Hepatocyte (in vitro differentiated cells): Measurements from ENCODE around the gene TNK2. TPM values are rescaled to one million over a fixed set of nuclear protein-coding genes. Genes with fewer than 3 reads are reported as not detected.

Experiments used
- DNase-seq: peaks from one replicate; pipeline ENCODE4 v3.0.0-alpha.2; 2016; ENCODE audit warnings: low spot score
- H2AFZ ChIP-seq: fragments of 200-600 bp; sonication (generic); 2 replicates; pipeline ENCODE4 v1.6.0; 2016; ENCODE audit warnings: antibody characterized with exemption, mild to moderate bottlenecking
- H3K27ac ChIP-seq: fragments of 200-600 bp; sonication (generic); 2 replicates; pipeline ENCODE4 v1.5.1; 2016; ENCODE audit warnings: mild to moderate bottlenecking
- H3K27me3 ChIP-seq: fragments of 200-600 bp; sonication (generic); 2 replicates; pipeline ENCODE4 v1.6.1; 2016
- H3K36me3 ChIP-seq: fragments of 200-600 bp; sonication (generic); replicated peaks from 2 replicates; pipeline ENCODE4 v1.5.1; 2016; ENCODE audit warnings: low read depth; ENCODE audit not compliant: insufficient read depth
- H3K4me1 ChIP-seq: fragments of 200-600 bp; sonication (generic); 2 replicates; pipeline ENCODE4 v1.5.1; 2016; ENCODE audit warnings: mild to moderate bottlenecking, moderate library complexity; ENCODE audit not compliant: insufficient read depth
- H3K4me2 ChIP-seq: fragments of 200-600 bp; sonication (generic); 2 replicates; pipeline ENCODE4 v1.6.0; 2016
- H3K4me3 ChIP-seq: fragments of 200-600 bp; sonication (generic); 2 replicates; pipeline ENCODE4 v1.5.1; 2016; ENCODE audit warnings: mild to moderate bottlenecking
- H3K79me2 ChIP-seq: fragments of 200-600 bp; sonication (generic); 2 replicates; pipeline ENCODE4 v1.6.0; 2017; ENCODE audit warnings: mild to moderate bottlenecking
- H3K9me2 ChIP-seq: fragments of 200-600 bp; sonication (generic); replicated peaks from 2 replicates; pipeline ENCODE4 v1.6.0; 2017; ENCODE audit warnings: mild to moderate bottlenecking; ENCODE audit not compliant: insufficient read depth
- H3K9me3 ChIP-seq: fragments of 200-600 bp; sonication (generic); 2 replicates; pipeline ENCODE4 v1.5.1; 2016; ENCODE audit warnings: low read depth, mild to moderate bottlenecking
- H4K20me1 ChIP-seq: fragments of 200-600 bp; sonication (generic); 2 replicates; pipeline ENCODE4 v1.6.0; 2016; ENCODE audit warnings: mild to moderate bottlenecking; ENCODE audit not compliant: insufficient read depth, poor library complexity, severe bottlenecking
- CTCF ChIP-seq: fragments of 200-600 bp; sonication (generic); IDR thresholded peaks from 2 replicates; pipeline ENCODE4 v1.5.1; 2016; ENCODE audit warnings: antibody characterized with exemption, mild to moderate bottlenecking; ENCODE audit not compliant: poor library complexity
- EZH2 ChIP-seq: fragments of 200-600 bp; sonication (generic); IDR thresholded peaks from 2 replicates; pipeline ENCODE4 v1.6.1; 2016; ENCODE audit warnings: antibody characterized with exemption, mild to moderate bottlenecking, borderline replicate concordance
- EZH2phosphoT487 ChIP-seq: fragments of 200-600 bp; sonication (generic); IDR thresholded peaks from one replicate; pipeline ENCODE4 v1.6.1; 2018; ENCODE audit warnings: antibody characterized with exemption, mild to moderate bottlenecking, low read depth, moderate library complexity; ENCODE audit not compliant: unreplicated experiment, severe bottlenecking
- WGBS: methylation state at CpG from one replicate; pipeline ENCODE4 v1.1.6; 2016; ENCODE audit warnings: low lambda C conversion rate; ENCODE audit errors: missing lambda C conversion rate; 5-methylcytosine and 5-hydroxymethylcytosine counted together
- polyA plus RNA-seq: library from polyadenylated mRNA; unstranded; fragments of >200 nt; fragmentation: Nextera tagmentation; extraction: Ambion mirVana; gene quantifications from 2 replicates; pipeline ENCODE4 v1.2.1, GENCODE V29; 2016
- total RNA-seq: library from RNA; depleted of rRNA; stranded (reverse); fragments of >200 nt; gene quantifications from 2 replicates; pipeline ENCODE4 v1.2.3, GENCODE V29; 2014

The TNK2 gene
- total and polyA plus RNA-seq, 2 experiments from 2014 or later, result 5.9 to 11.6 TPM

DNA sequence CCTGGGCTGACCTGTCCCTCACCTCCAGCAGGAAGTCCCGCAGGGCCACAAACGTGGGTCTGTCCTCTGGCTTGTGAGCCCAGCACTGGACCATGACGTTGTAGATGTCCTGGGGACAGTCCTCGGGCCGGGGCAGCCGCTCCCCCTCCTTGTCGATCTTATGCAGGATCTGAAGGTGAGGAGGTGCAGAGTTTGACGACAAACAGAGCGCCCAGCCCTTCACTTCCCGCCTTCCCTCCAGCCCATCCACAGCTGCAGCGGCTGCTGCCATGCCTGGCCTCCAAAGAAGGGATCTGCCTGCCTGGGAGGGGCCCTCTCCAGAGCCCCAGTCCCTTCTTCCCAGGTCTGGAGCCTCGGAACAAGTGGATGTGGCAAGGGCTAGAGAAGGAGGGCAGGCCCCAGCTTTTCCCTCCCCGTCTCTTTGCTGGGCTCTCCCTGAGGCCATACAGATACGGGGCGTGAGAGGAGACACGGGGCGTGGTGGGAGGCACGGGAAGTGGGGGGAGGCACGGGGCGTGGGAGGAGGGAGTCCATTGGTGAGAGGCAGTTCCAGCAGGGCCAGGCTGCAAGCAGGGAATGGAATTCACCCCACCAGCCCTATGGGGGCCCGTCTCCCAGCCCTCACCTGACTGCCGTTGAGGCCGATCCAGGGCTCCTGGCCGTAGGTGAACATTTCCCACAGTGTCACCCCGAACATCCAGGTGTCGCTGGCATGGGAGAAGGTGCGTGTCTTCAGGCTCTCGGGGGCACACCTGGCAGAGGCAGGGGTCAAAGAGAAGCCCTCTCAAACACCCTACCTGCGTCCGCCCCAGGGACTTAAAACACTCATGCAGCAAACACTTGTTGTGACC lies 29.7 kb downstream of the TNK2 start:
- Histone ChIP-seq H3K4me2 (no peak overlapping the region), H3K9me3 (no peaks in the 10 kb centered on the region), H3K27ac (no peak overlapping the region), H3K79me2 (no peaks in the 10 kb centered on the region), H4K20me1 (no peaks in the 10 kb centered on the region), H3K9me2 (no peaks in the 10 kb centered on the region), H3K4me1 (no peaks in the 10 kb centered on the region), H3K4me3 (no peak overlapping the region), H3K36me3 (no peaks in the 10 kb centered on the region), H3K27me3 (no peaks in the 10 kb centered on the region), H2AFZ (no peak overlapping the region)
- WGBS, result 91% methylated on average over 29 of the region's 30 CpGs
- TF ChIP-seq EZH2phosphoT487 (no peak), EZH2 (no peak), CTCF (no peak)
- no peak for DNase-seq

- WGBS, result 92% methylated on average over 14 of the region's 15 CpGs
- Histone ChIP-seq H3K4me2 (no peak overlapping the region), H4K20me1 (no peaks in the 10 kb centered on the region), H3K36me3 (no peaks in the 10 kb centered on the region), H3K4me1 (no peaks in the 10 kb centered on the region), H2AFZ (no peak overlapping the region), H3K4me3 (no peak overlapping the region), H3K9me3 (no peaks in the 10 kb centered on the region), H3K9me2 (no peaks in the 10 kb centered on the region), H3K27me3 (no peaks in the 10 kb centered on the region), H3K27ac (no peak overlapping the region), H3K79me2 (no peaks in the 10 kb centered on the region)
- no peak for DNase-seq
- TF ChIP-seq CTCF, result no peak
- TF ChIP-seq EZH2phosphoT487, result no peak
- TF ChIP-seq EZH2, result no peak
Measured at GRCh38 chr3:195877767-195878423, 30.5 kb downstream of the TNK2 start.

DNA sequence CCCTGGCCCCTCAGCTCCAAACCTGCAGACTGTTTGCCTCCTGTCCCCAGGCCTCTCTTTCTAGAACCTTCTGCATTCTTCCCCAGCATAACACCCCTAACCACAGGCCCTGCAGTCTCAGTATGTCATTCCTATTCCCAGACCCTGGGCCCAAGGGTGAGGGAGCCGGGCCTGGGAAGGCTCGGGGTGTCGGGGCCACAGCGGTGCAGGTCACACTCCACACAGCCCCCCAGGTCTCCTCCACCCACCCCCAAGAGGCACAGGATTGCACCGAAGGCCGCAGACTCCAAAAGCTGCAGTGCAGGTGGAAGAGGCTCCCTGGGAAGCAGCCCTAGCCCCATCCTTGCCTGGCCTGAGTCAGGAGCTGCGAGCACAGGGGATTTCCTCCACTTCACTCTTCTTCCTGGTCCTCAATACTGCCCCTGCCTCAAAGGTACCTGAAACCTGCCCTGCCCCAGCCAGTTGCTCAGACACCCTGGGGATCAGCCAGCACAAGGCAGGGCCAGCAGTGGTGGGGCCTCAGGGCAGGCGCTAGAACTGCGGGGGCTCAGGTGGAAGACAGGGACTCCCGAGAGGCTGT lies 31.1 kb downstream of the TNK2 start:
- Histone ChIP-seq H3K4me1 (no peaks in the 10 kb centered on the region), H3K9me3 (no peaks in the 10 kb centered on the region), H2AFZ (no peak overlapping the region), H3K9me2 (no peaks in the 10 kb centered on the region), H3K4me3 (no peak overlapping the region), H3K36me3 (no peaks in the 10 kb centered on the region), H4K20me1 (no peaks in the 10 kb centered on the region), H3K79me2 (no peaks in the 10 kb centered on the region), H3K27ac (no peak overlapping the region), H3K4me2 (no peak overlapping the region), H3K27me3 (no peaks in the 10 kb centered on the region)
- WGBS, result 96% methylated on average over 10 of the region's 10 CpGs
- no peak for DNase-seq
- TF ChIP-seq EZH2phosphoT487 (no peak), CTCF (no peak)
